ENCODE data around the gene PIK3R2.

Gene PIK3R2

DNA sequence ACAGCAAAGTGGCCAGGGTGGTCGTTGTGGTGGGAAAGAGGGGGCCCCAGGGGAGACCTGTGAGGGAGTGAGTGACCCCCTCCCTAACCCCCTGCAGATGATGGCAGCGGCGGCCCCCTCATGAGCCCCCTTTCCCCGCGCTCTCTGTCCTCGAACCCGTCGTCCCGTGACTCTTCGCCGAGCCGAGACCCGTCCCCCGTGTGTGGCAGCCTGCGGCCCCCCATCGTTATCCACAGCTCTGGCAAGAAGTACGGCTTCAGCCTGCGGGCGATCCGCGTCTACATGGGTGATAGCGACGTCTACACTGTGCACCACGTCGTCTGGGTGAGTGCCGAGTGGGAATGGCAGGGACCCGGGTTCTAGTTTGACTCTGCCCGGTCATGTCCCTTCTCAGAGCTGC is 8.1 kb upstream of the PIK3R2 start:
- Histone ChIP-seq H3K36me3 (ENCODE audit: control insufficient read depth, low read depth, low read length) (peaks cover 23% of the 10 kb centered on the region), H3K27me3 (ENCODE audit: control insufficient read depth, insufficient read depth, low read length) (no peaks in the 10 kb centered on the region), H3K27ac (ENCODE audit: low read length) (no peak overlapping the region), H3K9me3 (ENCODE audit: control insufficient read depth, low read depth, low read length) (no peaks in the 10 kb centered on the region), H3K9ac (ENCODE audit: low read length) (no peak overlapping the region), H3K4me1 (ENCODE audit: control insufficient read depth, low read depth, low read length) (no peaks in the 10 kb centered on the region), H3K4me3 (ENCODE audit: low read length) (no peak overlapping the region)

DNA sequence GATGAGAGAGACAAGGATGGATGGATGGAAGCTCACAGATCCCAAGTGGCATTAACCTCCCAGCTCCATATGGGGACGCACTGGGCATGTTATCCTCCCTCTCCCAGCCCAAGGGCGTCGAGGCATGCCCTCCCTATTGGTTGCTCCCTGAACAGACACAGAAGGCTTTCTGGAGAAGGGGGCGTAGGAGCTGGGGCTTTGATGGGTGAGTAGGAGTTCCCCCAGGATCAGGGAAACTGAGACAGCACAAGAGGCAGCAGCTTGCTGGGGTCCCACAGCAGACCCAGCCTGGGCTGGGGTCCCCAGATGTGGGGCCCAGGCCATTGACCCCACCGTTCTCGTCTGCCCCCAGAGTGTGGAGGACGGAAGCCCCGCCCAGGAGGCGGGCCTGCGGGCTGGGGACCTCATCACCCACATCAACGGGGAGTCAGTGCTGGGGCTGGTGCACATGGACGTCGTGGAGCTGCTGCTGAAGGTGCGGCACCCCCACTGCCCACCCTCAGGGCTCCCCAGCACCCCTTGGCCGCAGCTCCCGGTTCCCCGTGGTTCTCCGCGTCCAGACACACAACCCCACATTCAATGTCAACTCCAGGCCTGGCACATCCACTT is 7.5 kb upstream of the PIK3R2 start:
- Histone ChIP-seq H3K4me1 (ENCODE audit: control insufficient read depth, low read depth, low read length) (no peaks in the 10 kb centered on the region), H3K4me3 (ENCODE audit: low read length) (no peak overlapping the region), H3K36me3 (ENCODE audit: control insufficient read depth, low read depth, low read length) (peaks cover 23% of the 10 kb centered on the region), H3K27ac (ENCODE audit: low read length) (no peak overlapping the region), H3K9me3 (ENCODE audit: control insufficient read depth, low read depth, low read length) (no peaks in the 10 kb centered on the region), H3K9ac (ENCODE audit: low read length) (no peak overlapping the region), H3K27me3 (ENCODE audit: control insufficient read depth, insufficient read depth, low read length) (no peaks in the 10 kb centered on the region)

DNA sequence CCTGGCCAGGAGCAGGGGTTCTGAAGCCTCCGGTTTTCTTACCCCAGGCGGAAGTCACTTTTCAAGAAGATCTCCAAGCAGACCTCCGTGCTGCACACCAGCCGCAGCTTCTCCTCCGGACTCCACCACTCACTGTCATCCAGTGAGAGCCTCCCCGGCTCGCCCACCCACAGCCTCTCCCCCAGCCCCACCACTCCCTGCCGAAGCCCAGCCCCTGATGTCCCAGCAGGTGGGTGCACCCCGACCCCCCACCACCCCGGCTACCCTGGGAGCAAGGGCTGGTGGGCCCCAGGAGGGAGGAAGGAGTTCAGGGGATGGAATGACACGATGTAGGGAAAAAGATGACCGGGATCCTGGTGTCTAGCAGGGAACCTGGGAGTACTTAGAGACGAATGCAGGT is 5.6 kb upstream of the PIK3R2 start:
- Histone ChIP-seq H3K9ac (ENCODE audit: low read length) (no peak overlapping the region), H3K27me3 (ENCODE audit: control insufficient read depth, insufficient read depth, low read length) (no peaks in the 10 kb centered on the region), H3K36me3 (ENCODE audit: control insufficient read depth, low read depth, low read length) (peaks cover 19% of the 10 kb centered on the region), H3K9me3 (ENCODE audit: control insufficient read depth, low read depth, low read length) (no peaks in the 10 kb centered on the region), H3K4me3 (ENCODE audit: low read length) (no peak overlapping the region), H3K27ac (ENCODE audit: low read length) (no peak overlapping the region), H3K4me1 (ENCODE audit: control insufficient read depth, low read depth, low read length) (no peaks in the 10 kb centered on the region)

DNA sequence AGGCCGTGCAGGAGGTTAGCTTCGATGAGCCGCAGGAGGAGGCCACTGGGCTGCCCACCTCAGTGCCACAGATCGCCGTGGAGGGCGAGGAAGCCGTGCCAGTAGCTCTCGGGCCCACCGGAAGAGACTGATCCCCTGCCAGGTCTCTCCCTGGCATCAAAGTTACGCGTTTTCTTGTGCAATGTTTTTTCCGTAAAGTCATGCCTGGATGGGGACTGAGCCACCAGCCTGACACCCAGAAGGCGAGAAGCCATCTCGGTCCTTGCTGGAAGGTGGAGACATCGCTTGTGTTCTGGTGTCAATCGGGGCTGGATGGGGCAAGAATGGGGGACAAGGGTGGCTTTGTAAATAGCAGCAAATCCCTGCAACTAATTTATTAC is 3.4 kb upstream of the PIK3R2 start:
- no peaks in the 10 kb centered on the region for H3K4me1 ChIP-seq (ENCODE audit: control insufficient read depth, low read depth, low read length)
- H3K9me3 ChIP-seq (ENCODE audit: control insufficient read depth, low read depth, low read length): no peaks in the 10 kb centered on the region
- H3K9ac ChIP-seq (ENCODE audit: low read length): no peak overlapping the region
- H3K27me3 ChIP-seq (ENCODE audit: control insufficient read depth, insufficient read depth, low read length): no peaks in the 10 kb centered on the region
- no peak overlapping the region for H3K27ac ChIP-seq (ENCODE audit: low read length)
- no peak overlapping the region for H3K4me3 ChIP-seq (ENCODE audit: low read length)
- H3K36me3 ChIP-seq (ENCODE audit: control insufficient read depth, low read depth, low read length): peaks cover 10% of the 10 kb centered on the region

DNA sequence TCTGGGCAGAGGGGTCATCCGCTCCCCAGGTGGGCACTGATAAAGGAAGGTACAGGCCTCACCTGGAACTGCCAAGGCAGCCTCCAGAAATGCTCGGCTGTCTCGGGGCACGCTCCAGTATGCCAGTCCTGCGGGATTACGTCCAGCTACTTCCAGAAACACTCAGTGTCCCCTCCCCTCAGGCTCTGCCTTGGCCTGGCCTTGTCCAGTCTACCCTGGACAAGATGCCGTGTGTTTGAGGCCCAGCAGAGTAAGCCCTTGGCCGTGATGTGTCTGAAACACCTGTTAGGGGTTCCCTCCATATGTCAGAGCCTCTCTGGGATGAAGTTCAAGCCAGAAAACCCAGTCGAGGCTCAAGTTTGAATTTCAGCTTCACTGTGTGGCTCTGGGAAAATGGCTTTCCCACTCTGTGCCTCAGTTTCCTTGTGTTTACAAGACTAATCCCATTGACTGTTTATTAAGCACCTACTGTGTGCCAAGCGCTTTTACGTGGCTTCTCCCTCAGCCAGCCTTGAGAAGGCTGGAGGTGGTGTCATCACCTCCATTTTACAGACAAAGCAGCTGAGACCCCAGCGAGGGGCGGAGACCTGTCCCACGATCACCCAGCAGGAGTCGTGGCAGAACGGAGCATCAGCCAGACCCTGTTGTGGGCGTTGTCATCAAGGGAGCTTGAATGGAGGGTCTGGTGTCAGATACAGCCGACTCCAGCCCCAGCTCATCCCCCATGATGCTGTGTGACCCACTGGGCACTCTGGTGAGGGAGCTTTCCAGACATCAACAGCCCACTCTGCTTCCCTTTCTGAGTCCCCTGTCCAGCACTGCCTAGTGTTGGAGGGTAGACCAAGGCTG is 2.0 kb upstream of the PIK3R2 start:
- Histone ChIP-seq H3K4me3 (ENCODE audit: low read length) (no peak overlapping the region), H3K27me3 (ENCODE audit: control insufficient read depth, insufficient read depth, low read length) (no peaks in the 10 kb centered on the region), H3K4me1 (ENCODE audit: control insufficient read depth, low read depth, low read length) (no peaks in the 10 kb centered on the region), H3K9ac (ENCODE audit: low read length) (no peak overlapping the region), H3K9me3 (ENCODE audit: control insufficient read depth, low read depth, low read length) (no peaks in the 10 kb centered on the region), H3K36me3 (ENCODE audit: control insufficient read depth, low read depth, low read length) (peaks cover 4% of the 10 kb centered on the region), H3K27ac (ENCODE audit: low read length) (no peak overlapping the region)

DNA sequence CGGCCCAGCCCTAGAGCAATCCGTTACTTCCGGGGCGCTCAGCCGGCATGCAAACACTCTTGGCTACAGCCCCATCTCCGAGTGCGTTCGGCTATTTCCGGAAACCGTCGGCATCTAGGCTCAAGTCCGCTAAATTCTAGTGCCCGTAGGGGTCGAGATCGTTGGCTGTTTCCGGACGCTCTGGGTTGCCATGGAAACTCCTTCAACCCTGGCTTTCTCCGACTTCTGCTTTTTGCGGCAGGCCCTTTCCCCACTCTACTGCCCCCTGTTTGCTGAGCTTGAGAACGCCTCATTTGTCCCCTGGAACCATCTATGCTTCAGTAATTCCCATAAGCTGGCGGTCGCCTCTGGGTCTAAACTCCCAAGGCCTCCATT is 534 bp upstream of the PIK3R2 start:
- no peaks in the 10 kb centered on the region for H3K4me1 ChIP-seq (ENCODE audit: control insufficient read depth, low read depth, low read length)
- H3K27ac ChIP-seq (ENCODE audit: low read length): peak overlapping the region; percentile 75
- peak overlapping the region; percentile 85 for H3K9ac ChIP-seq (ENCODE audit: low read length)
- peak overlapping the region; percentile 66 for H3K4me3 ChIP-seq (ENCODE audit: low read length)
- no peaks in the 10 kb centered on the region for H3K9me3 ChIP-seq (ENCODE audit: control insufficient read depth, low read depth, low read length)
- H3K27me3 ChIP-seq (ENCODE audit: control insufficient read depth, insufficient read depth, low read length): no peaks in the 10 kb centered on the region
- H3K36me3 ChIP-seq (ENCODE audit: control insufficient read depth, low read depth, low read length): peaks cover 3% of the 10 kb centered on the region

DNA sequence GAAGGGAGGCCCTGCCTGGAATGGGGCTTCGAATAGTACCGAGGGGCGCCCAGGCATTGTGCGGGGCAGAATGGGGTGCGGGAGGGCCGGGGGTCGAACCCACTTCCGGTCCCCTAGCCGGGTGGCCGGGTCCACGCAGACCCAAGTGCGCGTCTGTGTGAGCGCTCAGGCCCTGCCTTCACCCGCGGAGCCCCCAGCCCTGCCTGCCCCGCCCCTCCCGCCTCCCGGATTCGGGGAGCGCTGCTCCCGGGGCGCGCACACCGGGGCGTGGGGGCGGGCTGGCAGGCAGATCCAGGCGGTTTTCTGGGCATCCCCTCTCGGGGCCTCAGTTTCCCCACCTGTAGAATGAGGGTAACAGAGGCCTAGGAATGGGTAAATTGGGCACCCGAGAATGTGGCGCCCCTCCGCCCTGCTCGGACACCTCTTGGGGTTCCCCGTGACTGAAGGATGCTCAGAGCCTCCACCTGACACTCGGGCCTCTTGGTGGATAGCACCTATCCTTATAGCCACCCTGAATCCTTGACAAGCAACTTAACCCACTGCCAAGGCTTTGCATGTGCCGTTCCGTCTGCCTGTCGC is 682 bp downstream of the PIK3R2 start:
- no peaks in the 10 kb centered on the region for H3K27me3 ChIP-seq (ENCODE audit: control insufficient read depth, insufficient read depth, low read length)
- no peaks in the 10 kb centered on the region for H3K36me3 ChIP-seq (ENCODE audit: control insufficient read depth, low read depth, low read length)
- H3K27ac ChIP-seq (ENCODE audit: low read length): no peak overlapping the region
- peak overlapping the region; percentile 66 for H3K4me3 ChIP-seq (ENCODE audit: low read length)
- H3K9me3 ChIP-seq (ENCODE audit: control insufficient read depth, low read depth, low read length): no peaks in the 10 kb centered on the region
- no peaks in the 10 kb centered on the region for H3K4me1 ChIP-seq (ENCODE audit: control insufficient read depth, low read depth, low read length)
- H3K9ac ChIP-seq (ENCODE audit: low read length): peak overlapping the region; percentile 81

DNA sequence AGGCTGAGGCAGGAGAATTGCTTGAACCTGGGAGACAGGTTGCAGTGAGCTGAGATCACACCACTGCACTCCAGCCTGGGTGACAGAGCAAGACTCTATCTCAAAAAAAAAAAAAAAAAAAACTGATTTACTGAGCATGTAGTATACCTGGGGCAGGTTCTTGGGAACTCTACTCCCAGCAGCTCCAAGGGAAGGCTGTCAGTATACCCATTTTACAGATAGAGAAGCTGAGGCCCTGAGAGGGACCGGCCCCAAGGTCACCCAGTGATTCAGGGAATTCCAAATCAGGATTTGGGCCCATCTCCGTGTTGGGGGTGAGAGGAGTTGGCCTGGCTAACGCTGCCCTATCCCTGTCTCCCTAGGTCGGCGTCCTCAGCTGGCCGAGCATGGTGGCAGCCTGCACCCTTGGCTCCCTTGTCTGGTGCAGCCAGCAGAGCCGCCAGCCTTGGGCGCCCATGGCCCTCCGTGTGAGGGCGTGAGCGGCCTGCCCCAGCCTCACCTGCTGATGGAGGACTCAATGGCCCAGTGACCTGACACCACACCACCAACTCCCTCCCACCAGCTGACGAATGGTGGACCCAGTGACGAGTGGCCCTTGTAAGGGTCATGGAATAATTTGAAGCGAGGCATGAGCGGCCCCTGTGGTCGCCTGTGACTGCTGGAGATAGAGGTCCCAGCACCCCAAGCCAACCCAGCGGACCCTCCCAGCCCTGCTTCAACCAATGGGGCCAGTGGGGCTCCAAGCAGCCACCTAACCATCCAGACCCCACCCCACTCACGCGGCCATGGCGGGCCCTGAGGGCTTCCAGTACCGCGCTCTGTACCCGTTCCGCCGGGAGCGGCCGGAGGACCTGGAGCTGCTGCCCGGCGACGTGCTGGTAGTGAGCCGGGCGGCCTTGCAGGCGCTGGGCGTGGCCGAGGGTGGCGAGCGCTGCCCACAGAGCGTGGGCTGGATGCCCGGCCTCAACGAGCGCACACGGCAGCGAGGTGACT is 2.4 kb downstream of the PIK3R2 start:
- H3K4me3 ChIP-seq (ENCODE audit: low read length): no peak overlapping the region
- H3K9me3 ChIP-seq (ENCODE audit: control insufficient read depth, low read depth, low read length): no peaks in the 10 kb centered on the region
- no peak overlapping the region for H3K27ac ChIP-seq (ENCODE audit: low read length)
- H3K27me3 ChIP-seq (ENCODE audit: control insufficient read depth, insufficient read depth, low read length): no peaks in the 10 kb centered on the region
- H3K36me3 ChIP-seq (ENCODE audit: control insufficient read depth, low read depth, low read length): no peaks in the 10 kb centered on the region
- H3K9ac ChIP-seq (ENCODE audit: low read length): no peak overlapping the region
- no peaks in the 10 kb centered on the region for H3K4me1 ChIP-seq (ENCODE audit: control insufficient read depth, low read depth, low read length)

DNA sequence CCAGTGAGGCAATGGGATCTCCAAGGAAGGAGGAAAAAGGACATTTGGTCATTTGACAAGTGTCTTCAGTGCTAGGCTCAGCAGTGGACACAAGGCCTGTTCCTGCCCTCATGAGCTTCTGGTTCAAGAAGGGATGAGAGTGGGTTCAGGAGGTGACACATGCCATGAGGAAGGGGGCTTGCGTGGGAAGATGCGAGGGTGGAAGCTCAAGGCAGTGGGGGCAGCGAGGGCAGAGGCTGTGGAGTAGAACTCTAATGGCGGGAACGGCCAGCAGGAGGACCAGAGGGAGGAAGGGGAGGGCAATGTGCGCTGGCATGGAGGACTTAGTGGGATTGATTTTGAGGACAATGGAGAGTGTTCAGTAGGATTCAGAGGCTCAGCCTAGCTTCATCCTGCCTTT is 3.3 kb downstream of the PIK3R2 start:
- no peak overlapping the region for H3K9ac ChIP-seq (ENCODE audit: low read length)
- H3K27ac ChIP-seq (ENCODE audit: low read length): no peak overlapping the region
- H3K4me1 ChIP-seq (ENCODE audit: control insufficient read depth, low read depth, low read length): no peaks in the 10 kb centered on the region
- no peaks in the 10 kb centered on the region for H3K27me3 ChIP-seq (ENCODE audit: control insufficient read depth, insufficient read depth, low read length)
- H3K36me3 ChIP-seq (ENCODE audit: control insufficient read depth, low read depth, low read length): no peaks in the 10 kb centered on the region
- no peak overlapping the region for H3K4me3 ChIP-seq (ENCODE audit: low read length)
- H3K9me3 ChIP-seq (ENCODE audit: control insufficient read depth, low read depth, low read length): no peaks in the 10 kb centered on the region

DNA sequence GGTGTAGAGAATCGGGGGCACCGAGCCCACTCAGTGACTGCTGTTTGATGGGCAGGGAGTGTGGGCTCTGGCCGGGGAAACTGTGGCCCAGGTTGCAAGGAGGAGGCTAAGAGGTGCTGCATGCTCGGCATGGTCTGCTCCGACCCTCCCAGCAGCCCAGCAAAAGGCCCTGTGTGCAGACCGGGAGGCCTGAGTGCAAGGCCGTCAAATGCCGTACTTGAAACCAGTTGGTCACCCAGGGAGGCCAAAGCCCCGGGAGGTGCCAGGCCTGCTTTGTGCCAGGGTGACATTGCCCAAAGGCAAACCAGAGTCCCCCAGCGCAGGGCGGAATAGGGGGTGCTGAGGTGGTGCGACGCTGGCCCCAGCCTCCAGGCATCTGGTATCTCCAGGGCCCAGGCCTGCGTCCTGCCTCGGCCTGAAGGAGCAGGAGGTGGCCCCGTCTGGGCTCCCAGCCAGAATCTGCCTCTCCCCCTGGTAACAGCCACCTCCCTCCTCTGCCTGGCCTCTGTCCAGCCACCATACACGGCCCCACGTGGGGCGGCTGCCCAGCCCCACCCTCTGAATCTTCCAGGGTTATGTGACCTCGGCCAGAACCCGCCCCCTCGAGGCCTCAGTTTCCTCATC is 4.0 kb downstream of the PIK3R2 start:
- H3K4me1 ChIP-seq (ENCODE audit: control insufficient read depth, low read depth, low read length): no peaks in the 10 kb centered on the region
- H3K9me3 ChIP-seq (ENCODE audit: control insufficient read depth, low read depth, low read length): no peaks in the 10 kb centered on the region
- no peak overlapping the region for H3K27ac ChIP-seq (ENCODE audit: low read length)
- no peaks in the 10 kb centered on the region for H3K27me3 ChIP-seq (ENCODE audit: control insufficient read depth, insufficient read depth, low read length)
- H3K36me3 ChIP-seq (ENCODE audit: control insufficient read depth, low read depth, low read length): no peaks in the 10 kb centered on the region
- no peak overlapping the region for H3K9ac ChIP-seq (ENCODE audit: low read length)
- no peak overlapping the region for H3K4me3 ChIP-seq (ENCODE audit: low read length)
